Measurements from ENCODE around the gene ARL2BP.

Gene ARL2BP

DNA sequence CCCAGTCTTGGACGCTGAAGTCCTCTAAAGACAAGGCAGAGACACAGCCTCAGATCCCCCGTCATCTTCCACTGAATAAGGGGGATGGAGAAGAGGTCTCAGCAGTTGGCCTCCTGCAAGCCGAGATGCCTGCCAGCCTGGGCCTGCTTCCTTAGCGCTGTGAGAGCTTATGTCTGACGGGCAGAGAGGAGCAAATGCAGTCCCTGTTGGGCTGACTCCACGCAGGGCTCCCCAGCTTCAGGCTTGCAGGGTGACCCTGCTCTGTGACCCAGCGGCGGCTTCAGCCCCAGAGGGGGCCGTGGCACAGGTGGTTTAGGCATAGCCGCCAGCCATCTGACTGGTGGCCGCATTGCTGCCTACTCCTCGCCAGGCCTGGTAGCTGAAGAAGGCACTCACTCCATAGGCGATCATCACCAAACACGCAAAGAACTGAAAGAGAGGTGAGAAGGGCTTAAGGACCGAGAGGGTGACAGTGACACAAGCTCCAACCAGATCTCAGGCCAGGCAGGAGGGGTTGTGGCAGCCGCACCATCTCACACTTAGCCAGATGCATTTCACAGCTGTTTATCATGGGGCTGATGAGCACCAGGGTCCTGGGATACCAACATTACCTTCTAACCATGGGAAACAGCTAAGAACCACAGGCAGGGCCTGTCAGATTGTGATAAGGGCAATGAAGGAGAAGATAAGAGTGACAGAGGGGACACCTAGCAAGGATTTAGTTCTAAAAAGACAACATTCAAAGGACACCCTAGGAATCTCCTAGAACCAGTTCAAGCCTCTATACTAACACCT lies 11.7 kb downstream of the ARL2BP start:
- Histone ChIP-seq H3K36me3 (peaks cover 24% of the 10 kb centered on the region), H3K27ac (no peak overlapping the region), H3K9me3 (no peaks in the 10 kb centered on the region), H3K4me1 (ENCODE audit: control insufficient read depth in 1 of 2, insufficient read depth in 1 of 2, low read depth in 1 of 2, low read length in 1 of 2) (no peaks in the 10 kb centered on the region), H3K4me3 (ENCODE audit: low read depth in 1 of 2, low read length in 1 of 2) (no peak overlapping the region), H3K27me3 (no peaks in the 10 kb centered on the region)
- TF ChIP-seq, protein P1, sequence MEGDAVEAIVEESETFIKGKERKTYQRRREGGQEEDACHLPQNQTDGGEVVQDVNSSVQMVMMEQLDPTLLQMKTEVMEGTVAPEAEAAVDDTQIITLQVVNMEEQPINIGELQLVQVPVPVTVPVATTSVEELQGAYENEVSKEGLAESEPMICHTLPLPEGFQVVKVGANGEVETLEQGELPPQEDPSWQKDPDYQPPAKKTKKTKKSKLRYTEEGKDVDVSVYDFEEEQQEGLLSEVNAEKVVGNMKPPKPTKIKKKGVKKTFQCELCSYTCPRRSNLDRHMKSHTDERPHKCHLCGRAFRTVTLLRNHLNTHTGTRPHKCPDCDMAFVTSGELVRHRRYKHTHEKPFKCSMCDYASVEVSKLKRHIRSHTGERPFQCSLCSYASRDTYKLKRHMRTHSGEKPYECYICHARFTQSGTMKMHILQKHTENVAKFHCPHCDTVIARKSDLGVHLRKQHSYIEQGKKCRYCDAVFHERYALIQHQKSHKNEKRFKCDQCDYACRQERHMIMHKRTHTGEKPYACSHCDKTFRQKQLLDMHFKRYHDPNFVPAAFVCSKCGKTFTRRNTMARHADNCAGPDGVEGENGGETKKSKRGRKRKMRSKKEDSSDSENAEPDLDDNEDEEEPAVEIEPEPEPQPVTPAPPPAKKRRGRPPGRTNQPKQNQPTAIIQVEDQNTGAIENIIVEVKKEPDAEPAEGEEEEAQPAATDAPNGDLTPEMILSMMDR (IDR thresholded peaks at IDR 0.05), result no peak

DNA sequence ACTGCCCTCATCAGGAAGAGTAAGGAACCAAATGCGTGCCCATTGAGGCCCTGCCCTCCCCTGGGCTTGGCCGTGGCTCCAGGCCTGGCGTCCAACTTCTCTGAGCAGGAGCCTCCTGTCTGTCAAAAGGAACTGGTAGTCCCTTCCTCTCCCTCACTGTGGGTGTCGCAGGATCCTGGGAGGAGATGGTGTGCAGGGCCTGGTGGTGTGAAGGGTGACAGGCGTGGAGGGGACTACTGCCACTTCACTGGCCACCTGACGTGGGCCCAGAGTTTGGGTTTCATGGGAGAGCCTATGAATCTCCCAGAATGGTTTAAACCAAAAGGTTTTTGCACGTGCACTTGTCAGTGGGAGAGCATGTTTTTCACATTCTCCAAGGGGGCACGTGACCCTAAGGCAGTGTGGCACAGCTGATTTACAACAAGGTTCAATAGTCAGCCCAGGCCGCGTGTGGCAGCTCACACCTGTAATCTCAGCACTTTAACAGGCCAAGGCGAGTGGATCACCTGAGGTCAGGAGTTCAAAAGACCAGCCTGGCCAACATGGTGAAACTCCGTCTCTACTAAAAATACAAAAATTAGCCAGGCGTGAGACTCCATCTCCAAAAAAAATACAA lies 12.5 kb downstream of the ARL2BP start:
- TF ChIP-seq, protein P1 (IDR thresholded peaks at IDR 0.05), result no peak
- Histone ChIP-seq H3K27ac (no peak overlapping the region), H3K4me1 (ENCODE audit: control insufficient read depth in 1 of 2, insufficient read depth in 1 of 2, low read depth in 1 of 2, low read length in 1 of 2) (no peaks in the 10 kb centered on the region)

DNA sequence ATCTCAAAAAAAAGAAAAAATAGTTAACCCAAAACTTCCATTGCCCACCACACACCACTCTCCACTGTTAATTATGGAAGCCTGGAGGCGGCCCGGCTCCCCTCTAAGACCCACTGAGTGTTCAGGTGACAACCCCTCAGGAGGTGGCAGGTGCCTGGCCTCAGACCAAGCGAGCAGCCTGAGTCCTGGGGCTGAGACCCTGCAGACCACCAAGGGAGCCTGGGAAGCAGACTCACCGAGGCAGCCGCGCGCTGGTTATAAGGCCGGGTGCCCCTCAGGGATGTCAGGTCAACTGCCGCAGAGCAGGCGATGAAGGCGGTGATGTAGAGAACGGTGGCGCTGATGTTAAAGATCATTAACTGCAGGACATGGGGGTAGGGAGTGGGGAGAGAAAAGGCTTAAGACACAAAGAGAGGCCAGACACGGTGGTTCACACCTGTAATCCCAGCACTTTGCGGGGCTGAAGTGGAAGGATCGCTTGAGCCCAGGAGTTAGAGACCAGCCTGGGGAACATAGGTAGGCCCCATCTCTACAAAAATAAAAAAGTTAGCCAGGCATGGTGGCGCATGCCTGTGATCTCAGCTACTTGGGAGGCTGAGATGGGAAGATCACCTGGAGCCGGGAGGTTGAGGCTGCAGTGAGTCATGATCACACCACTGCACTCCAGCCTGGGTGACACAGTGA lies 13.3 kb downstream of the ARL2BP start:
- Histone ChIP-seq H3K9me3 (no peaks in the 10 kb centered on the region), H3K27ac (no peak overlapping the region), H3K4me1 (ENCODE audit: control insufficient read depth in 1 of 2, insufficient read depth in 1 of 2, low read depth in 1 of 2, low read length in 1 of 2) (no peaks in the 10 kb centered on the region), H3K4me3 (ENCODE audit: low read depth in 1 of 2, low read length in 1 of 2) (no peak overlapping the region), H3K36me3 (peaks cover 9% of the 10 kb centered on the region), H3K27me3 (no peaks in the 10 kb centered on the region)
- TF ChIP-seq, protein P1 (IDR thresholded peaks at IDR 0.05), result no peak

More for the DNA sequence above, 12.5 kb downstream of the ARL2BP start:
- no peak overlapping the region for H3K4me3 ChIP-seq (ENCODE audit: low read depth in 1 of 2, low read length in 1 of 2)
- no peaks in the 10 kb centered on the region for H3K9me3 ChIP-seq
- H3K27me3 ChIP-seq, result no peaks in the 10 kb centered on the region
- H3K36me3 ChIP-seq, result peaks cover 17% of the 10 kb centered on the region

DNA sequence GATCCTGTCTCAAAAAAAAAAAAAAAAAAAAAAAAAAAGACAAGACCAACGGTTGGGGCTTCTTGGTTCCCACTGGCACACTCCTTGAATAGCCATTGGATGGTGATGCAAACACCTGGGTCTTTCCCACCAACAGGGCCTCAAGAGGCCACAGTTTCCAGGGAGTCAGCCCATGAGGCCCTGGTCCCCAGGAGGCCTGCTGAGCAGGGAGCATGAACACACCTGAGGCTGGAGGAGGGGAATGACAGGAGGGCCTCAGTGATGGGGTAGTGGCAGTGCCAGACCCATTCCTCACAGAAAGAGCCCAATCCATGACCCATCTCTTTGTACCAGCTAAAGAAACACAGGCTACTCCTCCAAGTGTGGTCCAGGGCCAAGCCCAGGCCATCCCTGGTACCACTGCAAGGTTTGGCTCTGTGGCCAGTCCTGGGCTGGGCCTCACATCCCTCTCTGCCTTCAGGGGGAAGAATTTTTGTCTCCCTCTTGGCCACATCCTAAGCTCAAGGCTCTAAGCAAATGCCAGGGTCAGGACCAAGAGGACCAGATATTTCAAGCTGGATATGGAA lies 13.9 kb downstream of the ARL2BP start:
- H3K9me3 ChIP-seq, result no peaks in the 10 kb centered on the region
- H3K4me1 ChIP-seq (ENCODE audit: control insufficient read depth in 1 of 2, insufficient read depth in 1 of 2, low read depth in 1 of 2, low read length in 1 of 2), result no peaks in the 10 kb centered on the region
- peaks cover 8% of the 10 kb centered on the region for H3K36me3 ChIP-seq
- no peak overlapping the region for H3K4me3 ChIP-seq (ENCODE audit: low read depth in 1 of 2, low read length in 1 of 2)
- no peak overlapping the region for H3K27ac ChIP-seq
- TF ChIP-seq, protein P1 (IDR thresholded peaks at IDR 0.05), result no peak
- no peaks in the 10 kb centered on the region for H3K27me3 ChIP-seq

DNA sequence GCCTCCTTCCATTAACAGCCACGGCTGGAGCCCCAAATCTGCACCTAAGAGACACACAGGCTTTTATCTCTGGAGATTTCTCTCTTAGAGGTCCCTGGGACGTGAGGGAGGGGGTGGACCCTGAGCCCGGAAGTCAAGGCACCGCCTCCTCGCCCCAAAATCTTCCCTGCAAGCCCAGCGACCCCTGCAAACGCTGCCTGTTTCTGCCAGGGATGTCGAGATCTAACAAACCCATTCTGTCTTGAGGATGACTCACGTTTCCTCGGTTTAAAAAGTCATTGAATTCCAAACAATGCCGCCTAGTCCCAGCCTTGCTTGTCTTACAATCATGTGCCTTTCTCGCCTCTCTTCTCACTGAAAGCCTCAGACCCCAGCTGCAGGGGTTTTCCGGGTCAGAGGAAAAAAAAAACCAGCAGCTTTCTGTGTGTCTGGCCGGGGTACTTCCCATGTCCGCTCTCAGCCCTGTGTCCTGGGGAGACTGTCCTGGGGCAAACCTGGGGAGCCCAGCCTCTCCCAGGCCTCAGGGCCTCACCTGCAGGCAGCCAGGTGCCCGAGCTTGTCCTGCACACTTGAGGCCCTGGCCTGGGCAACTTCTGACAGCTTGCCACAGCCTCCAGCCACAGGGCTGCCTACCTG lies 15.4 kb downstream of the ARL2BP start:
- H3K27ac ChIP-seq, result no peak overlapping the region
- no peak overlapping the region for H3K4me3 ChIP-seq (ENCODE audit: low read depth in 1 of 2, low read length in 1 of 2)
- no peaks in the 10 kb centered on the region for H3K27me3 ChIP-seq
- no peaks in the 10 kb centered on the region for H3K4me1 ChIP-seq (ENCODE audit: control insufficient read depth in 1 of 2, insufficient read depth in 1 of 2, low read depth in 1 of 2, low read length in 1 of 2)
- TF ChIP-seq, protein P1 (IDR thresholded peaks at IDR 0.05), result no peak
- peaks cover 5% of the 10 kb centered on the region for H3K36me3 ChIP-seq
- no peaks in the 10 kb centered on the region for H3K9me3 ChIP-seq

Data from neutrophil (primary cell).